HG03457 (cell line): Measurements from ENCODE around the gene ZNF618.

Experiments
- ATAC-seq: cut with Tn5 transposase; IDR thresholded peaks from one replicate; pipeline ENCODE4 v1.9.1; 2021; ENCODE audit warnings: moderate number of reproducible peaks; ENCODE audit not compliant: unreplicated experiment

The ZNF618 gene

DNA sequence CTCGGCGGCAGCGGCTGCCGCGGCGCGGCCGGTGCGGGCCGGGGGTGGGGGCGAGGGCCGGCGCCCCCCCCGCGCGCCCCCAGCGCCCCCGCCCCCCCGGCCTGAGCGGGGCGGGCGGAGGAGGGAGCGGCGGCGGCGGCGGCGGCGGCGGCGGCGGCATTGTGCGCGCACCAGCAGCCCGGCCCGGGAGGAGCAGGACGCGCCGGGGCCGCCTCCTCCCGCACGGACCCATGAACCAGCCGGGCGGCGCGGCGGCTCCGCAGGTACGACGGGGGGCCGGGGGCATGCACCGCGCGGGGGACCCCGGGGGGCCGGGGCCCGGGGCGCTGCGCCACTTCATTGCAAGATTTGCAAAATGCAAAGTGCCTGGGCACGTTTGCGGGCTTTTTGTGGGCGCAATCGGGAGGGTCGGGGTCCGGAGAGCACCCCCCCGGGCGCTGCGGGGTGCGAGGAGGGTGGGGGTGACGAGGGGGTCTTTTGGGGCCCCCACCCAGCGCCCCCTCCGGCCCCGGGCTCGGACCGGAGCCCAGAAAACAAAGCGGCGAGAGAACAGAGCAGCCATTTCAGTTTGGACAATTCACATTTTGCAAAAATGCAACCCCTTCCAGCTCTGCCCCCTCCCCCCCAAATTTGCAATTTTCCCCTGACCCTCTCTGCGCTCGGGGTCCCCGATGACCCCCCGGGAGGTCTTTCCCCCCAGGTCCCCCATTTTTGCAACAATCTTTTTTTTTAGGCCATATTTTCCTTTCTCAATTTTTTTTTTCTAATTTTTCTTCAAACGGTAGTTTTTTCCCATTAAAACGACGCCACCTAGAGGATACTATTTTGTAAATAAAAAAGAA lies at the start of gene ZNF618:
Gene ZNF618 (plus strand): TSS at position 159 of the 842 bp plus-strand sequence. CDS start 72 bp downstream, at position 231.
- ATAC-seq = no peak

GRCh38 chr9:113828221-113828620 lies 47.9 kb upstream of the ZNF618 start:
- no peak for ATAC-seq

DNA sequence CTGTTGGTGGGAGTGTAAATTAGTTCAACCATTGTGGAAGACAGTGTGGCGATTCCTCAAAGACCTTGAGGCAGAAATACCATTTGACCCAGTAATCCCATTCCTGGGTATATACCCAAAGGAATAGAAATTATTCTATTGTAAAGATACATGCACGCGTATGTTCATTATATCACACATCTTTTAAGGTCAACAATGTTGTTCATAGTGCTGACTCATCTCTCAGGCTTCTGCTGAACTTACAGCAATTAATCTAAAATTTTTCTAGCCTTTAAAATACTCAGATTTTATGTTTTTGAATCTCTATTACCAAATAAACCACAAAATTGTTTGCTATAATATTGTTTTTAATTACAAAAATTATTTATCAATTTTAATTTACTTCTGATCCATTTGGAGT lies 38.8 kb upstream of the ZNF618 start:
- ATAC-seq = no peak

GRCh38 chr9:113842086-113842485 lies 34.0 kb upstream of the ZNF618 start:
- ATAC-seq = no peak

DNA sequence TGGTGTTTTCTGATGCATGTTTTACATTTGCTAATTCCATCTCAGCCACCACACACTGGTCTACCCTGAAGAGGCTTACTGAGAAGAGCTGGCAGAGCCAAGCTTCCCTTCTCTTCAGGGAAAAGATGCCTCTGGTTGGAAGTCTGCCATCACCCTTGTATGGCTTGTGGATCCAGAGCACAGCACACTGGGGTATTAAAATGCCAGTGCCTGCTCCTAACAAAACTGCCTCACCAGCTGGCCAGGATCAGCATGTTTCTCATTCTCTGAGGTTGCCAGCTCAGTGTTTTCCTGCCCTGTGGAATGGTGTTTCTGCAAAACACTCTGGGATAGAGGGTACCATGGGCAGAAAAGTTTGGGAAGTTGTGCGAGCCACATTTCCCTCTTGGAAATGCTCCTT lies 31.6 kb upstream of the ZNF618 start:
- no peak for ATAC-seq

DNA sequence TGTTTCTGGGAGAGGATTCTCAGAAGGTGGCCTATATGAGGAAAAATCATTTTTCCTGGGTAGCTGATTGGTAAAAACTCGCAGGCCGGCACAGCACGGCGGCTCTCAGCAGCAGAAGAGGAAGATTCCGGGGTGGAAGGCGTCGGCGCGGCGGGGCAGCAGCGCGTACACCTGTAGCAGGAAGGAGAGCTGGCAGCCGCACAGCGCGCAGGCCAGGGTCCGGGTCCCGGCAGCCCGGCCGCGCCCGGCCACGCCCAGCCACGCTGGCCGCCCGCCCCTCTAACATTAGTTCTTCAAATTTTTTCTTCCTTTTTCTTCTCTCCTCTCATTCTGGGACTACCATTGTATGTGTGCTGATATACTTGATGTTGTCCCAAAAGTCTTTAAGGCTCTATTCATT lies 24.8 kb upstream of the ZNF618 start:
- no peak for ATAC-seq

DNA sequence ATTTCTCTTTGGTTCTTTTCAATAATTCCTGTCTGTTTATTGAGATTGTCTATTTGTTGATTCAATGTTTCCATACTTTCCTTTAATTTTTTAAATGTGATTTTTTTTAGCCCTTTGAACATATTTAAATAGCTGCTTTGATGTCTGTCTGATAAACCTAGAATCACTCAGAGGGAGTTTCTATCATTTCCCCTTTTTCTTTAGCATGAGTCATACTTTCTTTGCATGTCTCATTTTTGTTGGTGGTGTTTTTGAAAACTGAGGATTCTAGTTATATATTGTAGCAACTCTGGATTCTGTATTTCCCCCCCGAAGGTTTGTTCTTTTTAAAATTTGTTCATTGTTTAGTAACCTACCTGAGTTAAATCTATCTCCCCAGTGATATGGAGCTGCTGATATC lies 24.2 kb upstream of the ZNF618 start:
- no peak for ATAC-seq

GRCh38 chr9:113853333-113853732 lies 22.8 kb upstream of the ZNF618 start:
- no peak for ATAC-seq

- no peak for ATAC-seq
Observed at GRCh38 chr9:113854310-113854709, 21.8 kb upstream of the ZNF618 start.

DNA sequence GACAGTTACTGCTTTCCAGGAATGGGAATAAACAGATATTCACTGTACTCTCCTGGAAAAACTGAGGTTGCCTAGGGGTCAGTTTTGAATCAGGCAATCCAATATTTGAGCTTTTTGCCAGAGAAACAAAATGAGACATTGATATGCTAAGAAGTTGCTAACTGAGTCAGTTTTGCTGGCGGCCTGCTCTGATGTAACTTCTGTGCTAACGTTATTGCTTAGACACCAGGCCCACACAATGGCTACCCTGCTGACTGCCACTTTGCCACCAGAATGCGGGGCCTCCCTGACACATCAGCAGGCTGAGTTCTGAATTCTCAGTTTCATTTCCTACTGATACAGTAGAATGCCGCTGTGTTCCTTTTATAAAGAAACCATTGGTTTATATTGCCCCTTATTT lies 18.2 kb upstream of the ZNF618 start:
- no peak for ATAC-seq

DNA sequence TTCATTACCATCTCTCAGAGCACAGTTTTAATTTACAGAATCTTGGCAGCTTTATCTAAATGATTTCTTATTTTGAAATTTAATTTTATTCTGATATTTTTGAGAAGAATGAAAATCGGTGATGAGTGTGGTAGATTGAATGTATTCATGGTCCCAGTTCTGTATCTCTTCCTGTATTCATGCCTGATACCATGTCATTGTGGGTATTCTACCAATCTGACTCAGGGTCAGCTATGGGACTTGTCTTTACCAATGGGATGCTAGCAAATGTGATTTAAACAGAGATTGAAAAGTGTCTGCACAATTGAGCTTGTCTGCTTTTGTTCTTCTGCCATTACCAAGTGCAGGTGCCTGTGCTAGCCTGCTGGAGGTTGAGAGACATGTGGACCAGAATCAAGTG lies 17.8 kb upstream of the ZNF618 start:
- ATAC-seq = no peak

GRCh38 chr9:113863345-113863744 lies 12.8 kb upstream of the ZNF618 start:
- ATAC-seq = no peak

DNA sequence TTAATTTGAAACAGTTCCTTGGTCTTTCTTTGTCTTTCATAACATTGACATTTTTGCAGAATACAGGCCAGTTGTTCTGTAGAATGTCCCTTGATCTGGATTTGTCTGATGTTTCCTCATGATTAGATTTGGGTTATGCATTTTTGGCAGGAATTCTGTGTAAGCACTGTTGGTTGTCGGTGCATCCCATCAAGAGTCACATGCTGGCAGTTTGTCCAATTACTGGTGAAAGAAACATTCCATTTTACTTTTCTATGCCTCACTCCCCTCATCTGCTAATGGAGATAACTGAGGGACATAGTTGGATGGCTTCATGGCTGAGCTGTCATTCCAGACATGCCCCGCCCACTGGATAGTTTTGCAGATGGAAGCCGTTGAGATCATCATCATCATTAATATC lies 7.6 kb upstream of the ZNF618 start:
- ATAC-seq = no peak

GRCh38 chr9:113872485-113873143 lies 3.5 kb upstream of the ZNF618 start:
- ATAC-seq = no peak

DNA sequence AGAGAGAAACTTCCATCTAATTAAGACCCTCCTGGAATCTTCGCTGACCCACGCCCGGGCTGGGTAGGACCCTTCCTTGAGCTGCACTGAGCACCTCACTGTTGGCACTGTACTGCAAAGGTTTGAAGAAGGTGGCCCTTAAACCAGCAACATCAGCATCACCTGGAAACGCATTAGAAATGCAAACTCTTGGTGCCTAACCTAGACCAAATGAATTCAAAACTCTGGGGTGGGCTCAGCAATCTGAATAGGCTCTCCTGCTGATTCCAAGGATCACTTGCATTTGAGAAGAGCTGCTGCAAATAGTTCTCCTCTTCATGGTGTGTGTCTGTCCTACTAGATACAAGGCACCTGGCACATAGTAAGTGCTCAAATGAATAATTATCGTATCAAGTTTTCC lies 2.7 kb upstream of the ZNF618 start:
- no peak for ATAC-seq

- ATAC-seq = no peak
Observed at GRCh38 chr9:113873926-113874325, 2.2 kb upstream of the ZNF618 start.

- ATAC-seq = no peak
Observed at GRCh38 chr9:113875459-113876150, 504 bp upstream of the ZNF618 start.

DNA sequence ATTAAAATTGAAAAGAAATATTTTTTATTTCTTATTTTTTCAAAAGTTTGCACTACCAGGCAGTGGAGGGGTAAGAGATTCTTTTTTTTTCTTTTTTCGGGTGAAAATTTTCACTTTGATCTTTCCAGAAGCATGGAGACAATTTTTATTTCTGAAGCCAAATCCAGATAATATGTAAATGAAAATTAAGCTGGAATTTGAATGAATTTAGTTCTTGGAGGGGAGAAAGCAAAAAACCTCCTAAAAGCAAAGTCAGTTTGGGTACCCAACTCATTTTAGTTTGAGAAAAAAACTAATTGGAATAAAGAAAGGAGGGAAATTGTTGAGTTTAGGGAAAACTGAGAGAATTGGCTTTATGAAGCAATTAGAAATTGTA lies 872 bp downstream of the ZNF618 start:
- ATAC-seq = no peak

DNA sequence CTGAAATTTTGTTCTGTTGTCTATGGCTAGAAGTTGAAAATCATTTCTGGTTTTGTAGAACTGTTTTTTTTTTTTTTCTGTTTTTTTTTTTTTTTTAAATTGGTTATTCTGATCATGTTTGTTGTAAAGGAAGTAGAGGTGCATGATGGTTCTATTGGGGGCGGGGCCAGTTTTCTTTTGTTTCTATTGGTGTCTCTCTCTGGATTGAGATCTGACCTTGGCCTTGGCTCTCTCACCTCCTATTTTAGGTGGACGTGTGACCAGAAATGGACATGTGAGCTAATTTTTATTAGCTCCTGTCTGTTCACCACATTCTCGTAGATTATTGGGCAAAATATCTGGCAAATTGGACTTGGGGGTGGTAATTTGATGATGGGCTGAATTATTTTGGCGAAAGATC lies 3.2 kb downstream of the ZNF618 start:
- no peak for ATAC-seq

GRCh38 chr9:113879911-113880310 lies 3.8 kb downstream of the ZNF618 start:
- no peak for ATAC-seq

GRCh38 chr9:113882181-113882580 lies 6.1 kb downstream of the ZNF618 start:
- no peak for ATAC-seq

GRCh38 chr9:113882636-113883164 lies 6.6 kb downstream of the ZNF618 start:
- ATAC-seq = no peak
